ENCODE results near the gene ZNHIT2. TPM values are rescaled to one million over a fixed set of nuclear protein-coding genes. Genes with fewer than 3 reads are reported as not detected.
A peak's percentile ranks its signal among the peaks of the same experiment; 100 is the strongest.

ZNHIT2 gene
- total and polyA plus RNA-seq, 2 of the 13 experiments (the other 11 are each of a cell fraction or from before 2014, with no cell fraction given), result 1.1 to 6.5 TPM

GRCh38 chr11:65165410-65166317 lies 48.2 kb upstream of the ZNHIT2 start (continued):
- TF ChIP-seq ZNF646 (CRISPR knock-in tag; IDR thresholded peaks at IDR 0.05) (no peak), ZNF18 (CRISPR knock-in tag; IDR thresholded peaks at IDR 0.05; ENCODE audit: insufficient replicate concordance) (no peak), ZNF724P (CRISPR knock-in tag; IDR thresholded peaks at IDR 0.05; ENCODE audit: borderline replicate concordance) (peak; percentile 50; the same call in 1 of the 2 replicates), ELF1 (CRISPR knock-in tag; IDR thresholded peaks at IDR 0.05) (peak; percentile 95), ZBTB38 (CRISPR knock-in tag; IDR thresholded peaks at IDR 0.05) (no peak), CC2D1A (CRISPR knock-in tag; IDR thresholded peaks at IDR 0.05) (no peak), HDAC1 (CRISPR knock-in tag; IDR thresholded peaks at IDR 0.05) (peak; percentile 79), HNRNPK (IDR thresholded peaks at IDR 0.05; ENCODE audit: low read depth, low read length, poor library complexity, severe bottlenecking) (no peak), SOX6 (IDR thresholded peaks at IDR 0.05) (no peak), SOX6 (CRISPR knock-in tag; IDR thresholded peaks at IDR 0.05) (peak; percentile 88), CREM (IDR thresholded peaks at IDR 0.05) (peak; percentile 77), CREM (CRISPR knock-in tag; IDR thresholded peaks at IDR 0.05) (no peak), ZNF44 (CRISPR knock-in tag; IDR thresholded peaks at IDR 0.05) (no peak), HOXA3 (CRISPR knock-in tag; IDR thresholded peaks at IDR 0.05) (peak; percentile 74), ZSCAN5A (CRISPR knock-in tag; IDR thresholded peaks at IDR 0.05; ENCODE audit: borderline replicate concordance) (no peak)
